ENCODE measurements around the gene CALHM1.

CALHM1 gene

DNA sequence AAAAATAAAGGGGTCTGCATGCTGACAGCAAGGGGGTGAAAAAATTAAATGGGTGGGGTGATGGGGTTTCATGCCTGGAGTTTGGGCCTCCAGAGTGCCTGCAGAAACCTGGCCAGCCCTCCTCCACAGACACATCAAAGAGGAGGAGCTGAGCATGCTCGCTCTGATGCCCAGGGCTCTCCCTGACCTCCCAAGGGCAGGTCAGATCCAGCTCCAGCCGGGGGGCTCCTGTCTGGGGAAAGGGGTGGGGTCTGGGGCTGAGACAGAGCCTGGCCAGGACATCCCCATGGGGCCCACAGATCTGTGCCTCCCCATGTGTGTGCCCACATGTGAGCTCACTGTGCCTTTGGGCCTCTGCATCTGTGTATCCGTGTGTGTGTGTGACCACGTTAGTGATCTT is 915 bp upstream of the CALHM1 start:
- no peak for DNase-seq (ENCODE audit: low spot score in 2 of 2)
- Mint-ChIP-seq H3K27me3 (no peaks in the 10 kb centered on the region), H3K27ac (ENCODE audit: low read depth) (no peak overlapping the region), H3K9me3 (no peaks in the 10 kb centered on the region), H3K4me3 (peak overlapping the region; percentile 5), H3K4me1 (peaks cover 18% of the 10 kb centered on the region), H3K36me3 (ENCODE audit: insufficient read depth) (peaks cover 5% of the 10 kb centered on the region)
- no peak for ATAC-seq (replicated peaks; ENCODE audit: extremely low read depth, poor library complexity, severe bottlenecking)

- no peaks in the 10 kb centered on the region for H3K9me3 Mint-ChIP-seq
- peaks cover 29% of the 10 kb centered on the region for H3K4me1 Mint-ChIP-seq
- DNase-seq (ENCODE audit: low spot score in 2 of 2) = no peak
- peaks cover 5% of the 10 kb centered on the region for H3K36me3 Mint-ChIP-seq (ENCODE audit: insufficient read depth)
- no peaks in the 10 kb centered on the region for H3K27me3 Mint-ChIP-seq
- no peak for ATAC-seq (replicated peaks; ENCODE audit: extremely low read depth, poor library complexity, severe bottlenecking)
- no peak overlapping the region for H3K27ac Mint-ChIP-seq (ENCODE audit: low read depth)
- no peak overlapping the region for H3K4me3 Mint-ChIP-seq
Observed at GRCh38 chr10:103457896-103458583, 660 bp downstream of the CALHM1 start.

- ATAC-seq (replicated peaks; ENCODE audit: extremely low read depth, poor library complexity, severe bottlenecking) = no peak
- H3K27ac Mint-ChIP-seq (ENCODE audit: low read depth) = peak overlapping the region; percentile 56
- no peaks in the 10 kb centered on the region for H3K9me3 Mint-ChIP-seq
- peaks cover 37% of the 10 kb centered on the region for H3K4me1 Mint-ChIP-seq
- H3K4me3 Mint-ChIP-seq = peak overlapping the region; percentile 14
- no peak for DNase-seq (ENCODE audit: low spot score in 2 of 2)
- H3K36me3 Mint-ChIP-seq (ENCODE audit: insufficient read depth) = peaks cover 5% of the 10 kb centered on the region
- H3K27me3 Mint-ChIP-seq = no peaks in the 10 kb centered on the region
Observed at GRCh38 chr10:103457176-103457712, 1.5 kb downstream of the CALHM1 start.

DNA sequence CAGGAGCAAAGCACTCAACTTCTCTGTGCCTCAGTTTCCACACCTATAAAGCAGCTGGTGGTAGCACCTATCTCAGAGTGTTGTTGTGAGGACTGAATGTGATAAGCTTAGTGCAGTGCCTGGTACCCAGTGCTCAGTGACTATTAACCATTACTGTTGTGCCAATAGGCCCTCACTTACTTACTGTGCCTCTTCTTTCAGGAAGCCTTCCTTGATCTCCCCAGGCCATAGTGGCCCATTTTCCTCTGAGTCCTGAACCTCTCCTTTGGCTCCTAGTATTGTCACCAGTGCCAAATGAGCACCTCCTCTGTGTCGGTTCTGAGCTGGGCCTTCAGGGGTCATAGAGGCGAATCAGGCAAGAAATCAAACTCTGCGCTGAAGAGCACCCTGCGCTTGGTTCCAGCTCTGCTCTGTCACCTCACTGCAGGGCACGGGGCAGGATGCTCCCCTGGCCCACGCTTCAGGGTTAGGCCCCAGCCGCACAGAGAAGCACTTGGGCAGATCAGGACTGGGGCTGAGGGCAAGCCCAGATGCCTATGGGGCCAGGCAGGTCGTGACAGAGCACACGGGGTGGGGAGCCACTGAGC is 2.5 kb downstream of the CALHM1 start:
- H3K4me3 Mint-ChIP-seq = peak overlapping the region; percentile 14
- peaks cover 5% of the 10 kb centered on the region for H3K36me3 Mint-ChIP-seq (ENCODE audit: insufficient read depth)
- peaks cover 43% of the 10 kb centered on the region for H3K4me1 Mint-ChIP-seq
- H3K9me3 Mint-ChIP-seq = no peaks in the 10 kb centered on the region
- no peak for ATAC-seq (replicated peaks; ENCODE audit: extremely low read depth, poor library complexity, severe bottlenecking)
- H3K27me3 Mint-ChIP-seq = no peaks in the 10 kb centered on the region
- no peak overlapping the region for H3K27ac Mint-ChIP-seq (ENCODE audit: low read depth)
- DNase-seq (ENCODE audit: low spot score in 2 of 2) = no peak

DNA sequence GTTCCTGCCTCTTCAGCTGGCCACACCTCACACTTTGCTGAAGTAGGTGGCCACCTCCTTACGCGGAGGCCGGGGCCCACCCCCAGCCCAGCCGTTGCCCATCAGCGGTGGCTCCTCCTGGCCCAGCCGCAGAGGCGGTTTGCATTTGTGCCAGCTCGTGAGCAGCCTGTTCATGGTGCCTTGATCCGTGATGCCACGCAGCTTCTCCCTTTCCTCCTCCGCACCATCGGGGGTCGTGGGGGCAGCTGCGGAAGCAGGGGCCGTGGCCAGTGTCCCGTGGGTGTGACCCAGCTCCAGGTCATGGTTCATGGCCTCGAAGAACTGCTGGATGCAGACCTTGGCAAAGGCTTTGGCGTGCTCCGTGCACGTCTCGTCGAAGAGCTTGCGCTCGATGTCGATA is 3.5 kb downstream of the CALHM1 start:
- Mint-ChIP-seq H3K27me3 (no peaks in the 10 kb centered on the region), H3K27ac (ENCODE audit: low read depth) (no peak overlapping the region), H3K4me1 (peaks cover 52% of the 10 kb centered on the region), H3K4me3 (no peak overlapping the region), H3K36me3 (ENCODE audit: insufficient read depth) (peaks cover 5% of the 10 kb centered on the region), H3K9me3 (no peaks in the 10 kb centered on the region)
- ATAC-seq (replicated peaks; ENCODE audit: extremely low read depth, poor library complexity, severe bottlenecking) (no peak), DNase-seq (ENCODE audit: low spot score in 2 of 2) (no peak)

DNA sequence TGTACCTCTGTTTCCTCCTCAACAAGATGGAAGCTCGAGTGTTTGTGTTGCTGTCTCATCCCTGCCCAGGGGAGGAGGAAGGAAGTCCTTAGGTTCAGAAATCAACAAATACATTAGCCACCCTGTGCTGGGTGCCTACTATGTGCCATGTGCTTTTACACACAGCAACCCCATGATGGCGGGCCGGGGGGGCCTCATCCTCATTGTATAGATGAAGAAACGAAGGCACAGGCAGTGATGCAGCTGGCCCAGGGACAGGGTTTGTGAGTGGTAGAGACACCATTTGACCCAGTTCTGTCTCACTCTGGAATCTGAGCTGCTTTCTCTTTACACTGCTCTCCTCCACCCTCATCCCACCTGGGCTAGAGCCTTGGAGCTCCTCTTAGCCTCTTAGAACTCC is 4.7 kb downstream of the CALHM1 start:
- Mint-ChIP-seq H3K27ac (ENCODE audit: low read depth) (peak overlapping the region; percentile 84), H3K27me3 (no peaks in the 10 kb centered on the region), H3K9me3 (no peaks in the 10 kb centered on the region), H3K36me3 (ENCODE audit: insufficient read depth) (peaks cover 8% of the 10 kb centered on the region), H3K4me3 (peak overlapping the region; percentile 90), H3K4me1 (peaks cover 53% of the 10 kb centered on the region)
- ATAC-seq (replicated peaks; ENCODE audit: extremely low read depth, poor library complexity, severe bottlenecking) = no peak
- DNase-seq (ENCODE audit: low spot score in 2 of 2) = no peak

DNA sequence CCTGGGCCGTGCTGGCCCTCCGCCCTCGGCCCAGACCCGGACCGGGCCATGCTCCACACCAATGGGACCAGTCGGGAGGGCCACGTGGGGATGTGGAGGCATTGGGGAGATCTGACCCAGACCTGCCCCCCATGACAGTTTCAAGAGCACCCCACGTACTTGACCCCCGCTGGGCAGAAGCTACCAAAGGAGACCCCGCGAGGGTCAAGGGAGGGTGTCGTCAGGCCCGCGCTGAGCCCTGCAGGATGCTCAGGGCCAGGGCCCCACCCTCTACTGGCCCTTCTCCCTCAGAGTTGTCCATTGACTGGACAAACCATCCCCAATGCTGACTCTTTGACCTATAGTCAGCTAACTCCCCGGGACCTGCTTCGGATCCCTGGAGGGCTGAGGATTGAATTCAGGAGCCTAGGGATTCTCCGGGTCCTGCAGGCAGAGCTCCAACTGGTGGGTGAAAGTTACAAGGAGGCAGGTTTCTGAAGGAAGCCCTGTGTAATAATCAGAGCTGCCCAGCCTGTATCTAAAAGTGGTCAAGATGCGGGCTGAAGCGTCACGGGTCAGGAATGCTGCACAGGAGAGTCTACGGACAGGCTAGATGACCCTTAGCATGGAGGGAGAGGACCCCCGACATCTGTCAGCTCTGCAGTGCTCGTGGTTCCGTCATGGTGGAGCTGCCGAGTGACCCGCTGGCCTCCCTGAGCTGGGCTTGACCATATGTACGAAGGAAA is 6.0 kb downstream of the CALHM1 start:
- Mint-ChIP-seq H3K27me3 (no peaks in the 10 kb centered on the region), H3K4me1 (peaks cover 64% of the 10 kb centered on the region), H3K36me3 (ENCODE audit: insufficient read depth) (peaks cover 16% of the 10 kb centered on the region), H3K4me3 (peak overlapping the region; percentile 90), H3K27ac (ENCODE audit: low read depth) (peak overlapping the region; percentile 84), H3K9me3 (no peaks in the 10 kb centered on the region)
- DNase-seq (ENCODE audit: low spot score in 2 of 2) (no peak), ATAC-seq (replicated peaks; ENCODE audit: extremely low read depth, poor library complexity, severe bottlenecking) (no peak)

DNA sequence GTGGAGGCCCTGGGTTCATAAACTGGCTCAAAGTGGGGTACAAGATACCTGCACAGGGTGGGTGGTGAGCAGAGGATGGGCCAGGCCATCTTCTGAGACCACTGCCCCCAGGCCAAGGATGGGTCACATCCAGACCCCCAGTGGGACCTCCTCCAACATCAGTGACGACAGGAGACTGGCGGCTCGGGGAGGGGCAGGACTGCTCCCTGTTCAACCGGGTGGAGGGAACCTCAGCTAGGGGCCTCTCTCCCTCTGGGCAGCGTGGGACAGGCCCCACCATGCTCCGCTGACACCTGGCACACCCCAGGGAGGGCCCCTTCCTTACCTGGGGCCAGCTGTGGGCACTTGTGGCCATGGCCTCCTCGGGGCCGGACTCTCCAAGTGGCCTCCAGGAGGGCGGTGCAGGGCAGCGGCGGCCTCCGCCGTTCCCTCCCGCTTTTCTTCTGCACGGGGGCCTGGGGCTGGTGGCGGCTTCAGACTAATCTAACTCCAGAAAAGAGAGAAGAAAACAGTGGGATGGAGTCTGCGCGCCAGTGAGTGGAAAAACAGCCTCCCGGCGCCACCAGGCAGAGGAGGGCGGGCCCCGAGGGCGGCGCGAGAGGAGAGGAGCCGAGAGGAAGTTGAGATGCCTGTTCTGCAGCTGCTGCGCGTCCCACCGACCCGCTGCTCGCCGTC is 6.7 kb downstream of the CALHM1 start, which contains the start of gene CALHM2:
Gene CALHM2, minus strand, starts transcription at position 540 of the 675 bp plus-strand sequence. CDS start 2,429 bp downstream, outside the sequence.
- Mint-ChIP-seq H3K9me3 (no peaks in the 10 kb centered on the region), H3K27ac (ENCODE audit: low read depth) (peak within 1 kb of the TSS; percentile 84), H3K27me3 (no peaks in the 10 kb centered on the region), H3K4me3 (peak within 1 kb of the TSS; percentile 90), H3K4me1 (peaks cover 66% of the 10 kb centered on the region), H3K36me3 (ENCODE audit: insufficient read depth) (peaks cover 19% of the 10 kb centered on the region)
- peak in 1 of 2 donors; percentile 21 for DNase-seq (ENCODE audit: low spot score in 2 of 2)
- peak; percentile 67 for ATAC-seq (replicated peaks; ENCODE audit: extremely low read depth, poor library complexity, severe bottlenecking)

DNA sequence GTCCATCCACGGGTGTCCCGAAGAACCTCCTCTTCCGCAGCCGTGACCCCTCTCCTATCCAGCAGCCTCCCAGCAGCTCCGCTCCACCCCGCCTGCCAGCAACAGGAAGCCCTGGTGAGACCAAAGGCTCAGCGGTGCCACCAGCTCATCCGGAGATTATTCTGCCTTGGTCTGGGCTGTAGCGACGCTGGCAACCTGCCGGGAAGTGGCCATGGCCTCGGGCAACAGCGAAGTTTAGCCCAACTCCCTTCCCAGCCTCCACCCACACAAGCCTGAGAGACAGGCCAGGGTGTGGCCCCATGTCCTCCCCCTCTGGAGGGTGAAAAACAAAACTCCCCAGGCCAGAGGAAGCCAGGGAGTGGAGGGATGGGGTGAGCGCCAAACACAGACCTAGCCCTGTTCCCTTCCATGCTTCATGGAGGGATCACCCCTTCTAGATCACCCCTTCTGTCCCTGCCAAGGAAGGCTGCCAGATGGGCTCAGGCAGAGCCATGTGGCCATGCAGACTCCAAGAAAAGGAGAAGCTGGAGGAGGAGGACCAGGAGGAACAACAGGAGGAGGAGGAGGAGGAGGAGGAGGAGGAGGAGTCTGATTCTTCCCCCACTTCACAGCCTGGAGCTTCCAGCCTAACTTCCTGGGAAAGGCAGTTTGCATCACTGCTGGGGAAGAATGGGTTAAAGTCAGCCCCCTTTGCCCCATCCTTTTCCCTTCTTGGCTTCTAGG is 7.4 kb downstream of the CALHM1 start:
- H3K27me3 Mint-ChIP-seq = no peaks in the 10 kb centered on the region
- H3K27ac Mint-ChIP-seq (ENCODE audit: low read depth) = peak overlapping the region; percentile 84
- peaks cover 71% of the 10 kb centered on the region for H3K4me1 Mint-ChIP-seq
- ATAC-seq (replicated peaks; ENCODE audit: extremely low read depth, poor library complexity, severe bottlenecking) = peak; percentile 69
- no peaks in the 10 kb centered on the region for H3K9me3 Mint-ChIP-seq
- H3K36me3 Mint-ChIP-seq (ENCODE audit: insufficient read depth) = peaks cover 19% of the 10 kb centered on the region
- H3K4me3 Mint-ChIP-seq = peak overlapping the region; percentile 90
- peak; percentile 24 to 30 for DNase-seq (ENCODE audit: low spot score in 2 of 2)

DNA sequence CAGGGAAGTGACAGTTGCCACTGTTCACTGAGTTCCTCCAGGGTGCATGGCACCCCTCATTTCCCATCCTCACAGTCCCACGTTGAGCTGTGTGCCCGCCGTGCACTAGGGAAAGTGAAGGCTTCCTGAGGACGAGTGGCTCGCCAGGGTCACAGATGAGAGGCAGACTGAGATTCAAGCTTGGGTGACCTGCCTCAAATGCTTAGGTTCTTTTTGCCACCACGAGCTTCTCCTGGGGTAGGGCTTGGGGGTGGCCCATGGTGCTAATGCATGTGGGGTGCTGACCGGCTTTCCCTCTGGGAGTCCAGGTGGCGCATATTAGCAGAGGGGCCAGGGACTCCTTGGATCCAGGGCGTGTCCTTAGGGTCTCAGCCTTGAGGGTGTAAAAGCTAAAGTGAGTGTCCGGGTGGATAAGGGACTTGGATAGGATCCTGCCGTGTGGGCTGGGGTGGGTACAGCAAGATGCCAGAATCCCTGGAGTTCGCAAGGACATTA is 8.5 kb downstream of the CALHM1 start:
- DNase-seq (ENCODE audit: low spot score in 2 of 2) (no peak), ATAC-seq (replicated peaks; ENCODE audit: extremely low read depth, poor library complexity, severe bottlenecking) (no peak)
- peak overlapping the region; percentile 90 for H3K4me3 Mint-ChIP-seq
- peak overlapping the region; percentile 84 for H3K27ac Mint-ChIP-seq (ENCODE audit: low read depth)
- H3K9me3 Mint-ChIP-seq = no peaks in the 10 kb centered on the region
- no peaks in the 10 kb centered on the region for H3K27me3 Mint-ChIP-seq
- H3K4me1 Mint-ChIP-seq = peaks cover 73% of the 10 kb centered on the region
- peaks cover 17% of the 10 kb centered on the region for H3K36me3 Mint-ChIP-seq (ENCODE audit: insufficient read depth)

GRCh38 chr10:103449208-103450144 is 9.2 kb downstream of the CALHM1 start:
- Mint-ChIP-seq H3K4me3 (peak overlapping the region; percentile 90), H3K27me3 (no peaks in the 10 kb centered on the region), H3K36me3 (ENCODE audit: insufficient read depth) (peaks cover 17% of the 10 kb centered on the region), H3K4me1 (peaks cover 73% of the 10 kb centered on the region), H3K27ac (ENCODE audit: low read depth) (peak overlapping the region; percentile 84), H3K9me3 (no peaks in the 10 kb centered on the region)
- no peak for ATAC-seq (replicated peaks; ENCODE audit: extremely low read depth, poor library complexity, severe bottlenecking)
- DNase-seq (ENCODE audit: low spot score in 2 of 2) = no peak
